Right cardiac atrium (tissue), 5 donors: ENCODE measurements around the gene TUBB. TPM values are rescaled to one million over a fixed set of nuclear protein-coding genes. Genes with fewer than 3 reads are reported as not detected.
A peak's percentile ranks its signal among the peaks of the same experiment; 100 is the strongest.

Experiments used
- ATAC-seq, 2 donors: fragments of 200-7000 bp; cut with Tn5 transposase; one replicate each; pipeline versions ENCODE4 v1.8.0 to v1.9.1; 2020; ENCODE audit warnings: moderate library complexity in 2 of 2, mild to moderate bottlenecking in 1 of 2
- DNase-seq, 3 donors: peaks; one replicate each; pipeline ENCODE4 v3.0.0-alpha.2; 2020
- H3K27ac ChIP-seq: one replicate; pipeline ENCODE4 v1.5.1; 2013; ENCODE audit warnings: mild to moderate bottlenecking, low read length, control low read depth, moderate library complexity
- H3K27me3 ChIP-seq: one replicate; pipeline ENCODE4 v1.6.1; 2013; ENCODE audit not compliant: control insufficient read depth, insufficient read depth
- H3K4me1 ChIP-seq: one replicate; pipeline ENCODE4 v1.6.1; 2013; ENCODE audit warnings: low read length; ENCODE audit not compliant: control insufficient read depth, insufficient read depth
- H3K4me3 ChIP-seq: one replicate; pipeline ENCODE4 v1.5.1; 2013; ENCODE audit warnings: low read length, control low read depth
- H3K9me3 ChIP-seq: one replicate; pipeline ENCODE4 v1.6.1; 2013; ENCODE audit warnings: low read length; ENCODE audit not compliant: control insufficient read depth
- WGBS: extraction: QIAGEN DNeasy Blood & Tissue Kit; methylation state at CpG from one replicate; pipeline ENCODE4 v1.1.7; 2013; 5-methylcytosine and 5-hydroxymethylcytosine counted together
- intact Hi-C, 4 donors: fragments of 100-400 bp; cut with DNase I; formaldehyde crosslinking; loops; one replicate each; pipeline versions ENCODE4 v1.11.0 to v1.14.0; 2022 to 2023
- polyA plus RNA-seq: library from polyadenylated mRNA; stranded (reverse); fragments of 200-250 nt; gene quantifications from one replicate; pipeline ENCODE4 v1.2.3, GENCODE V29; 2013
- total RNA-seq, 4 donors: library from RNA; stranded (reverse); fragmentation: NEBNext Ultra II Directional; extraction: Animal tissue kit (Norgen Biotek cat#: 25700); gene quantifications; one replicate each; pipeline ENCODE4 v1.2.1, GENCODE V29; 2021
- donor health status: healthy with polysubstance abuse.
- donor health status: DM: no; HTN: yes; CAD: no.
- donor health status: DM: no; HTN: no; CAD: no.
- donor health status: DM: no; HTN: yes; CAD: no; lungs with severe emphysema.
- donor health status: DM: yes; HTN: yes; CAD: no.

TUBB gene
- total and polyA plus RNA-seq, 5 donors: 130 to 250 (median 171) TPM

DNA sequence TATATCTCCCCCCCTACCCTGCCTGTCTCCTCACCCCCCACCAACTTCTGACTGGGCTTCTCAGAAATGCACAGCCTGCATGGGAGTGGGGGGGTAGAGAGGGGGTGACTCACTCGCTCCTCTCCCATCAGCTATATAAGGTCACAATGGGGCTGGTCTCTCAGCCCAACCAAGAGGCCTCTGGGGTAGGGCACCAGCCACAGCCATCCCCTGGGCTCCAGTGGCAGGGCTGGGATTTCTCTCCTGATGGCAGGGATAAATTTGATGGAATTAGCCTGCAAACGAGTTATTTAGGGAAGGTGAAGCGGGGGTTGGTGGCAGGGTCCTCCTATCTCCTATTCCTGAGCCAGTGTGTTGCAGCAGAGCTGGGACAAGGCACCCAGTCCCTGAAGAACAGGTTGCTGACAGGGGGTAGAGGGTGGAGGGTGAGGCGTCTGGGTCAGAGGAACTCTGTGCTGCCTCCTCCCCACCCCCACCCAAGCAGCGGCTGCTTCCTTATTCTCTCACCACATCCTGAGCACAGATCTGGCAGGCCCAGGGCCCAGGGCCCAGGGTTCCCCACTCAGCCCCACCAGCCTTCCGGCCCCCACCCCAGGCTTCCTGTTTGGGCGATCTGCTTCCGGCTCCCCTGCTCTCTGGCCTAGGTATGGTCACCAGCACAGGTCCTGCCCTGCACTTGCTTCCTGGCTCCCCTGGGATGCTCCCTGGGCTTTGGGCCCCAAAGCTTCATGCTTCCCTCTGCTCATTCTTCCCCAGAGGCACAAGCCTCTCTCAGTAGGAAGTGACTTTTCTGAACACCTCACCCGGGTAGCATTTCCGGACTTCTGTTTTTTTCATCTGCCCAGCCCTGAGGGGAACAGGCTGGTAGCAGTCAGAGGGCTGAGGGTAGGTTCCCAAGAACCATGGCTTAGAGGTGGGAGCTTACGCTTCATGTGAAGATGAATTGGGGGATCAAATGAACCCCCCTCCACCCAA, 37.7 kb upstream of the TUBB start:
- Histone ChIP-seq H3K4me3 (peak overlapping the region; percentile 88), H3K4me1 (peaks cover 7% of the 10 kb centered on the region), H3K9me3 (no peaks in the 10 kb centered on the region), H3K27me3 (no peaks in the 10 kb centered on the region), H3K27ac (peak overlapping the region; percentile 83)
- DNase-seq (peak; percentile 82 to 94 (median 94)), ATAC-seq (peak; percentile 27 to 67)
- 8% methylated on average over 11 of the region's 11 CpGs for WGBS
- intact Hi-C loops: loop anchor here in 1 of 4 donors (2.0 kb wide), 1 partner anchor 40 kb away; no protein-coding TSS in a partner anchor

DNA sequence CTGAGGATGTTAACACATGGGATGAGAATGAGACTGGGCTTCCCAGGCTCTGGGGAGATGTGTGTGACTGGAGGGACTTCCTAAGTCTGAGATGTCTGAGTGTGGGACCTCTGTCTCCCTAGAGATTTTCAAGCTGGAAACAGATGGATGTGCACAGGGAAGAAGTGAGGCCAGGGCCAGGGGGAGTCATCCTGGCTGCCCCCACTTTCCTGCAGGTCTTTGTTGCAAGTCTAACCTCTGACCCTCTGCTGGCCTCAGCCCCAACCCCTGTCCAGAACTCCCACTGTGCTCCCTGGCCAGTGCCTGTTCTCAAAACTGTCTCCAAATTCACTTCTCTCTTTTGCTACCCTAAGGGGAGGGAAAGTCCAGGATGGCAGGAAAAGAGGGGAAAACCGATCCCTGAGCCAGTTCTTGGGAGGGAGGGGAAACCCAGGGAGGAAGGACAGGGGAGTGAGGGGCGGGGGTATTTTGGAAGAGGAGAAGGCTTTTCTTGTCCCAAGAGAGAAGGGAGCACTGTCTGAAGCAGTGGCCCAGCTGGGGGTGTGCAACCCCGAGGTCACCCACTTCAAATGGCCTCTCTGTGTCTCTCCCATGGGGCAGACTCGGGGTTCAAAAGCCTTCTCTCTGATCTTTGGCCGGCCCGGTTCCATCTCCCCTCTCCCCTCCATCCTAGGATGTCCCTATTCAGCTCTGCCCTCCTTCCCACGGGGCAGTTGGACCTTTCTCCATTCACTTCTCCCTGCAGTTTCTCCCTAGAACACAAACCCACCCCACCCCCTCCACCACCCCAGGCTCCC, 36.8 kb upstream of the TUBB start:
- H3K27ac ChIP-seq: peak overlapping the region; percentile 83
- H3K4me1 ChIP-seq: peaks cover 7% of the 10 kb centered on the region
- peak in 1 of 3 donors; percentile 67 for DNase-seq

DNA sequence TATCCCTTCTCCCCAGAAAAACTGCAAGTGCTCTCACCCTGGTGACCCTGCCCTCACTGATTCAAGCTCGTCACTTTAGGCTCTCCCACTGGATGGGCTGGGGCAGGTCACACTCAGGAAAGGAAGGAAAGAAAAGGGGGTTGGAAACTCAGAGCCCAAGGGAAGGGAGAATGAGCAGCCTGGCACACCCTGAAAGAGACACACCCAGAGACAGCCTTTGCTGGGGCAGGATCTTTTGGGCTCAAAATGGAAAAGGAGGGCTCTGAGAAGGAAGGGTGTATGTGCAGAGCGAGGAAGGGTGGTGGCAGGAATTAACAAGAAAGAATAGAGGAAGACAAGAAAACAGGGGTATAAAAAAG, 36.2 kb upstream of the TUBB start:
- H3K27me3 ChIP-seq: no peaks in the 10 kb centered on the region
- WGBS: 15% methylated on average over 2 of the region's 2 CpGs
- H3K9me3 ChIP-seq: no peaks in the 10 kb centered on the region
- intact Hi-C loops: loop anchor here in 2 of 4 donors (2.0 kb wide), 1 partner anchor 39 kb away; no protein-coding TSS in a partner anchor
- ATAC-seq (no peak), DNase-seq (peak in 1 of 3 donors; percentile 45)
- H3K4me3 ChIP-seq: peak overlapping the region; percentile 88
- H3K4me1 ChIP-seq: peaks cover 7% of the 10 kb centered on the region
- H3K27ac ChIP-seq: peak overlapping the region; percentile 68

More for the DNA sequence above, 36.8 kb upstream of the TUBB start:
- H3K9me3 ChIP-seq: no peaks in the 10 kb centered on the region
- intact Hi-C loops: loop anchor here in 1 of 4 donors (2.0 kb wide), 1 partner anchor 39 kb away; no protein-coding TSS in a partner anchor
- WGBS: 11% methylated on average over 7 of the region's 7 CpGs
- peak overlapping the region; percentile 88 for H3K4me3 ChIP-seq
- ATAC-seq: no peak
- no peaks in the 10 kb centered on the region for H3K27me3 ChIP-seq

DNA sequence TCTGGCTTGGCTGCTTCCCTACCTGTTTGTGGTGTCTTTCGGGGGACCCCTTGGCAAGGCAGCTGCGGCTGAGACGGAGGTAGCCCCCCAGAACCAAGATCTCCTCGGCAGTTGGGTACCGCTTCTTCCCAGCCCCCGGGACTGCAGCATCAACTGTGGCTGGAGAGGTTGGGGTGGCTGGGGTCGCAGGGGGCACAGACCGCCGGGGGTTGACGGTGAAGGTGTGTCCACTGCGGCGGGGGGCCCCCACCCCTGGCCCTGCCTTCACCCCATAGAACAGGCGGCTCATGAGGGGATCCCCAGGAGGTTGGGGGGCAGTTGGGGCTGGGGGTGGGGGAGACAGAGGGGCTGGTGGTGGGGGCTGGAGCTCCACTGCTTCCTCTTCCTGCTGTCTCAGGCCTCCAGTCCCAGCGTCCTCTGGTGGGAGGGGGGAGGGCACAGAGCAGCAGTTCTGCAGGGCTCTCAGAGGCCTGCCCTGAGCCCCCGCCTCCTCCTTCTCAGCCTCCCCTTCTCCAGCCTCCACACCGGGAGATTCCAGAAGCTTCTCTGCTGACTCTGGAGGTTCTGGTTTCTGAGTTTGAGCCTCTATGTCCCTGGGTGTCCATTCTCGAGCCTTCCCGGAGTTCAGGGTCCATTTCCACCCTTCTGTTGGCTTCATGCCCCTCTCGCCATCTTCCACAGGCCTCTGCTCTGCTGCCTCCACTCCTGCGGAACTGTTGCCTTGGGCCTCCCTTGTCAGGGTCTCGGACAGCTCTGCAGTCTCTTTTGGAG, 35.6 kb upstream of the TUBB start:
- no peak for ATAC-seq
- intact Hi-C loops: loop anchor here in 1 of 4 donors (2.0 kb wide), 1 partner anchor 38 kb away; no protein-coding TSS in a partner anchor
- Histone ChIP-seq H3K4me3 (peak overlapping the region; percentile 88), H3K27ac (peak overlapping the region; percentile 82), H3K4me1 (peaks cover 7% of the 10 kb centered on the region), H3K9me3 (no peaks in the 10 kb centered on the region), H3K27me3 (no peaks in the 10 kb centered on the region)
- DNase-seq: peak; percentile 60 to 84 (median 83)
- WGBS: 23% methylated on average over 21 of the region's 21 CpGs

DNA sequence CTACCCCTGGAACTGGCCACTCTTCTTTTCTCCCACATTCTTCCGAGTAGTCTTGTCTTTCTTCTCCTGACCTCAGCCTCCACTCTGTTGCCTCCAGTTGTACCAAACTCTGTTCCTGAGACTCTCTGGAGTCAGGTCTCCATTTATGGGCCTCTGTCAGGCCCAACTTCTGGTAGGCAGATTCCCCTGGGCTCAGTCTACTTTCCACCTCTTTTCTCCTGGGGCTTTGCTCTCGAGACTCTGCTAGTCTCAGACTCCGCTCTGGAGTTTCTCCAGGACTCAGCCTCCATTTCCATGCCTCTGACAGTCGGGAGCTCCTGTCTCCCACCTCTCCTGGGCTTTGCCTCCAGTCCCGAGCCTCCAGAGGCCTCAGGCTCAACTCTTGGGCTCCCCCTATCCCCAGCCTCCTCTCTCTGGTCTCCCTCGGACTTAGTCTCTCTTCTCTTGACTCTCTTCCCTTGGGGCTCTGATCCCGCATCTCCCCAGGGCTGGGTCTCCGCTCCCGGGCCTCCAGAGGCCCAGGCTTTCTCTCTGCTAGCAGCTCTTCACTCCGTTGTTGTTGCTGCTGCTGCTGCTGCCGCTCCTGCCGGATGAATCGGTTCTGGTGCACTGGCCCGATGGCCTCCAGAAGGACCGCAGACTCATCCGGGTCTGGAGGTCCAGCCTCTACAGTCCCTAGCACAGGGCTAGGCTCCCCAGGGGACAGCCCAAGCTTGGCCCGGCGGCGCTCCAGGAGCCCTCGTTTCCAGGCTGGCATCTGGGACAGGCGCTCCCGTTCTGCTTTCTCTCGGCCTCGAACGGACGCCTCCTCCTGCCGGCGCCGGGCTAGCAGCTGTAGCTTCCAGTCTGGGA, 34.8 kb upstream of the TUBB start:
- Histone ChIP-seq H3K27ac (peak overlapping the region; percentile 82), H3K4me3 (peak overlapping the region; percentile 88), H3K27me3 (no peaks in the 10 kb centered on the region), H3K9me3 (no peaks in the 10 kb centered on the region), H3K4me1 (peaks cover 10% of the 10 kb centered on the region)
- peak; percentile 41 to 77 (median 74) for DNase-seq
- intact Hi-C loops: loop anchor here in 2 of 4 donors (2.0 kb wide), 2 partner anchors 35 to 37 kb away; partner anchors contain the start of gene TUBB (in 1 of the 2)
- no peak for ATAC-seq
- WGBS: 26% methylated on average over 29 of the region's 29 CpGs

DNA sequence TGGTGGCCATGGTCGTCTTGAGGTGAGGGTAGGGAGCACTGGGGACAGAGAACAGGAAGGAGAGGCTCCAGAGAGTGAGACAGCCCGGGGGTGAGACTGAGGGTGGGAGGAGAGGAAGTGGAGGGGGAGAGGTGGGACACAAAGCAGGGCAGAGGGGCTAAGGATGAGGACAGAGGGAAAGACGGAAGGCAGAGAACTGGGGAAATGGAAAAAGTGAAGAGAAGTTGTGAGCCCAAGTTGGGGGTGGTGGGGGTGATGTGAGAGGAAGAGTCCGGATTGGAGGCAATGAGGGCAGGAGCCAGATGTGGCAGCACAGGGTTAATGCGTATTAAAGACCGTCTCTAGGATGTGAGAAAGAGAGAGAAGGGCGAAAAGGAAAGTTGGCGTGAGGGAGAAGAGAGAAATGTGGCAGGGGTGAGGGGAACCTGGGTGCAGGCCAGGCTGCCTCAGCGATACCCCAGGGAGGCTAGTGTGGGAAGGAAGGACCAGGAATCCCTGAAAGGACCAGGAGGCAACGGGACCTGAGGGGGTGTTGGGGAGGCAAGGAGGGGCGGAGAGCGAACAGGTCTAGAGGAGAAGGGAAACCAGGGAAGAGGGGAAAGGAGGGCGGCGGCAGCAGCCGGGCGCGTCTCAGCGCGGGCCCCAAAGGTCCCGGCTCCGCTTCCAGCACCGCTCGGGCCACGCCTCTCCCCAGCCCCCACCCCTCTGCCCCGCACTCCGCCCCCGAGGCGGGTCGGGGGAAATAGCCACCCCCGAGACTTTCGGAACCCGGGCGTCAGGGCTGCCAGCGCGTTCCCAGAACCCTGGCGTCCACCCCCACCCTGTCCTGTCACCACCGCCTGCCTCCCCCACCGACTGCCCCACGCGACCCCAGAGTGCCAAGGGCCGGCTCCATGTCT, 33.9 kb upstream of the TUBB start, which contains the start of gene PPP1R18:
PPP1R18 (minus strand) TSS at position 637 of the 899 bp plus-strand sequence; CDS start at position 10, 627 bp downstream.
- peak within 1 kb of the TSS; percentile 99 for H3K27ac ChIP-seq
- 1% methylated on average over 41 of the region's 41 CpGs for WGBS
- no peaks in the 10 kb centered on the region for H3K9me3 ChIP-seq
- peak within 1 kb of the TSS; percentile 88 for H3K4me3 ChIP-seq
- peaks cover 10% of the 10 kb centered on the region for H3K4me1 ChIP-seq
- ATAC-seq: peak; percentile 71 to 72
- intact Hi-C loops: loop anchor here in 1 of 4 donors (2.0 kb wide), 1 partner anchor 35 kb away; the partner anchor contains the start of gene TUBB
- H3K27me3 ChIP-seq: no peaks in the 10 kb centered on the region
- DNase-seq: peak; percentile 90 to 96 (median 95)

DNA sequence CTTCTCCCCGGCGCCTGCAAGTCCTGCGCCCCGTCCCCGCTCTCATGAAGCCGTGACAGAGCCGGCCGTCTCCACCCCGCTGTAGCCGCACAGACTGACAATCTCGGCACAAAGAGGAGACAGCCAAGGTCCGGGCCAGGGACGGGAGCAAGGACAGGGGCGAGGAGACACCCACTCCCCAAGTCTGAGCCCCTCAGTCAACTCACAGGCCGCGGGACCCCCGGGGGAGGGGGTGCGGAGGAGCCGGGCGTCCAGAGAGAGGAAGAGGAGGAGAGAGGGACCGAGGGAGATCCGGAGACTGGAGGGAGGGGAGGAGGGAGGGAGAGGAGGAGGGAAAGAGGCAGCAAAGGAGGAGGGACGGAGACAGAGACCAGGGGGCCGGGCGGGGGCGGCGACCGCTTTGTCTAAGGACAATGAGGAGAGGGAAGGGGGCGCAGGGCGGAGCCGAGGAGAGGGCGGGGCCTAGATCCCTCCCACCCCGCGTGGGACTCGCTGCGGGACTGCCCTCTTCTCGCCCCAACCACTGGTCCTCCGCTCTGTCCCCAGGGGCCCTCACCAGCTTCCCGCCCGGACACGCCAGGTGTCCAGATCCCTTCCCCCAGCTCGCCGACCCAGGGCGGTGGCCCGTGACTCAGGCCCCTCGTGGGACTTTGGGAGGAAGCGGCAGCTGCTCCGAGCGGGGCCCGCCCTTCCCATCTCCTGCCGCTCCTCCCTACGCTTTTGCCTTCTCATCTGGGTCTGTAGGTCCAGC, 33.1 kb upstream of the TUBB start:
- H3K27ac ChIP-seq: peak overlapping the region; percentile 99
- peaks cover 8% of the 10 kb centered on the region for H3K4me1 ChIP-seq
- no peaks in the 10 kb centered on the region for H3K27me3 ChIP-seq
- peak overlapping the region; percentile 88 for H3K4me3 ChIP-seq
- WGBS: under 1% methylated on average over 52 of the region's 52 CpGs
- intact Hi-C loops: loop anchor here in 1 of 4 donors (2.0 kb wide), 1 partner anchor 34 kb away; the partner anchor contains the start of gene TUBB
- DNase-seq (peak; percentile 99), ATAC-seq (peak; percentile 84)
- H3K9me3 ChIP-seq: no peaks in the 10 kb centered on the region

DNA sequence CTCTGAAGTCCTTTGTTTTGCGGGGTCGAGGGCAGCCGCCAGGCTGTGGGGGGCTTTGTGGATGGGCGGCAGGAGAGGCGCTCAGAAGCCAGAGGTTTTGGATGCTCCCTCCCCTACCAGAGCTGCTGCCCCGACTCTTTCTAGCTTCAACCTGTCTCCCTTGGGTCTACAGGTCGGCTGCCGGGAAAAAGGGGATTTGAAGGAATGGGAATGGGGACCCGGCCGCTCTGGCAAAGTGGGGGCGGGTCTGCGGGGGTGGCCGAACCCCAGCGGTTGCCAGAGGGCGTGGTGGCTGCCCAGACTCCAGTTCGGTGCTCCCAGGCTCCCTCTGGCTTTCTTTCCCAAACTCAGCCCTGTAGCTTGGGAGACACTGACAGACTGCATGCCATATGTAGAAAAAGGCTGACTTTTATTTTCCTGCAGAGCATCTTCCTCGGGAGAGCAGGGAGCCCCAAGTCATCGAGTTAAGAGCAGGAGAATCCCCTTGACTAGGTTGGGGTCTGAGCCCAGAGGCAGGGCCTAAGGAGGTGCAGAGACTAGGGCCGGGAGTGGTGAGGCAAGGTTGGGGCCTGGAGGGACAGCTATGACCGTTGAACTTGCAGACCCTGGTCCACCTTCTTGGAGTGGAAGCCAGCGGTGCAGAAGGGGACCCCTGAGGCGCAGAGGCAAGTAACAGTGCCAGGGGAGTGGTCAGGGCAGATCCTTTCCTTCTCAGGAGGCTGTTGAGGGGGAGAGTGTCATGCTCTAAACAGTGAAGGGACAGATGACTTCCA, 32.3 kb upstream of the TUBB start:
- Histone ChIP-seq H3K4me3 (peak overlapping the region; percentile 88), H3K9me3 (no peaks in the 10 kb centered on the region), H3K27ac (peak overlapping the region; percentile 99), H3K27me3 (no peaks in the 10 kb centered on the region), H3K4me1 (peaks cover 8% of the 10 kb centered on the region)
- peak; percentile 63 to 84 (median 82) for DNase-seq
- intact Hi-C loops: loop anchor here in 1 of 4 donors (2.0 kb wide), 1 partner anchor 33 kb away; the partner anchor contains the start of gene TUBB
- WGBS: 9% methylated on average over 22 of the region's 22 CpGs
- ATAC-seq: no peak
